ENCODE measurements around the gene DCUN1D2.

DNA sequence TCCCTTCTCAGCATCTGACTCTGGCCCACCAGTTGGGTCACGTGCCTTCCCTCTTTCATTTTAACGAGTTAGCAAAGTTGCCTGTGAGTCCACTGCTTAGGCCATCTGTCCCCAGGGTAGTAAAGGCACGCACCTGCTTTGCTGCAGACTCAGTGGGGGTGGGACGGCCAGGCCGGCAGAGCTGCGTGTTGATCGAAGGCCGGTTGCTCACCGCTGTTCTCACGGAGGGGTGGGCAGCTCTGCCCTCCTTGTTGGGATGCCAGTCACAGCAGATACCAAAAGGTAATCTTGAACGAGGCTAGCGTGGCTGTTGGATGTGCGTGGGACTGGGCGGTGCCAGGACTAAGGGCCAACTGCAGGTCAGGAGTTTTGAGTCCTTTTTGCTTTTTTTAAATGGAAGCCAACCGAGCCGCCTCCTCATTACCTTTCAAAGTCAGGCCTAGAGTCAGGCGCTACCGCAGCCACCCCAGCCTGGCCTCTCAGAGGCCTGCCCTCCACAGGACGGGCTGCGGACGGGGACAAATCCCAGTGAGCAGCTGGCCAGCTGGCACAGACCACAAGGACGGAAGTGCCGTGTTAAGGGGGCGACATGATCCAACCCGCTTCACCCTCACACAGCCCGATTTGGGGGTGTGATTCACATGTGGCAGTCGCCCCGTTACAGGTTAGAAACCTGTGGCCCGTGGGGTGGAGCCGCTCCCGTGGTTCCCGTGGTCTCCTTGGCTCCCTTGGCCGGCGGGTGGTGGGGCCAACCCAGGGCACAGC lies 57.8 kb downstream of the DCUN1D2 start:
- TF ChIP-seq, protein P1, sequence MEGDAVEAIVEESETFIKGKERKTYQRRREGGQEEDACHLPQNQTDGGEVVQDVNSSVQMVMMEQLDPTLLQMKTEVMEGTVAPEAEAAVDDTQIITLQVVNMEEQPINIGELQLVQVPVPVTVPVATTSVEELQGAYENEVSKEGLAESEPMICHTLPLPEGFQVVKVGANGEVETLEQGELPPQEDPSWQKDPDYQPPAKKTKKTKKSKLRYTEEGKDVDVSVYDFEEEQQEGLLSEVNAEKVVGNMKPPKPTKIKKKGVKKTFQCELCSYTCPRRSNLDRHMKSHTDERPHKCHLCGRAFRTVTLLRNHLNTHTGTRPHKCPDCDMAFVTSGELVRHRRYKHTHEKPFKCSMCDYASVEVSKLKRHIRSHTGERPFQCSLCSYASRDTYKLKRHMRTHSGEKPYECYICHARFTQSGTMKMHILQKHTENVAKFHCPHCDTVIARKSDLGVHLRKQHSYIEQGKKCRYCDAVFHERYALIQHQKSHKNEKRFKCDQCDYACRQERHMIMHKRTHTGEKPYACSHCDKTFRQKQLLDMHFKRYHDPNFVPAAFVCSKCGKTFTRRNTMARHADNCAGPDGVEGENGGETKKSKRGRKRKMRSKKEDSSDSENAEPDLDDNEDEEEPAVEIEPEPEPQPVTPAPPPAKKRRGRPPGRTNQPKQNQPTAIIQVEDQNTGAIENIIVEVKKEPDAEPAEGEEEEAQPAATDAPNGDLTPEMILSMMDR (IDR thresholded peaks at IDR 0.05): no peak
- TF ChIP-seq POLR2A (IDR thresholded peaks at IDR 0.05) (no peak), EP300 (IDR thresholded peaks at IDR 0.05) (no peak), POLR2AphosphoS5 (IDR thresholded peaks at IDR 0.05) (no peak)
